Breast epithelium (tissue), 3 donors: ENCODE data around the gene ROMO1.
"Not testable (repeated sequence)": the region's sequence is repeated elsewhere in the genome, so short reads cannot be mapped to it uniquely, and the experiment has no call there.

Source experiments
- POLR2A ChIP-seq: fragments of 450-650 bp; IDR thresholded peaks from one replicate; pipeline ENCODE4 v1.6.1; 2016; ENCODE audit warnings: antibody characterized with exemption, mild to moderate bottlenecking, moderate library complexity
- POLR2AphosphoS5 ChIP-seq, 3 donors: sonication (generic); formaldehyde crosslinking; IDR thresholded peaks; one replicate each; pipeline ENCODE4 v1.6.1; 2017; ENCODE audit warnings: antibody characterized with exemption in 3 of 3
- TF ChIP-seq, protein P1 (sequence below), 3 donors: fragments of 450-650 bp; IDR thresholded peaks; one replicate each; pipeline ENCODE4 v1.5.1; 2016 to 2017; ENCODE audit warnings: antibody characterized with exemption in 3 of 3, mild to moderate bottlenecking in 3 of 3, moderate library complexity in 3 of 3

DNA sequence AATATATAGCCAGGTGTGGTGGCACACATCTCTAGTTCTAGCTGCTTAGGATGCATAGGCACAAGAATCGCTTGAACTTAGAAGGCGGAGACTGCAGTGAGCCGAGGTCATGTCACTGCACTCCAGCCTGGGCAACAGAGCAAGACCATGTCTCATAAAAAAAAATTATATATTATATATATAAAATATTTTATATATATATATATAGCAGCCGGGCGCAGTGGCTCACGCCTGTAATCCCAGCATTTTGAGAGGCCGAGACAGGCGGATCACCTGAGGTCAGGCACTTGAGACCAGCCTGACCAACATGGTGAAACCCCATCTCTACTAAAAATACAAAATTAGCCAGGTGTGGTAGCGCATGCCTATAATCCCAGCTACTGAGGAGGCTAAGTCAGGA, 13.8 kb upstream of the ROMO1 start:
- TF ChIP-seq, protein P1, sequence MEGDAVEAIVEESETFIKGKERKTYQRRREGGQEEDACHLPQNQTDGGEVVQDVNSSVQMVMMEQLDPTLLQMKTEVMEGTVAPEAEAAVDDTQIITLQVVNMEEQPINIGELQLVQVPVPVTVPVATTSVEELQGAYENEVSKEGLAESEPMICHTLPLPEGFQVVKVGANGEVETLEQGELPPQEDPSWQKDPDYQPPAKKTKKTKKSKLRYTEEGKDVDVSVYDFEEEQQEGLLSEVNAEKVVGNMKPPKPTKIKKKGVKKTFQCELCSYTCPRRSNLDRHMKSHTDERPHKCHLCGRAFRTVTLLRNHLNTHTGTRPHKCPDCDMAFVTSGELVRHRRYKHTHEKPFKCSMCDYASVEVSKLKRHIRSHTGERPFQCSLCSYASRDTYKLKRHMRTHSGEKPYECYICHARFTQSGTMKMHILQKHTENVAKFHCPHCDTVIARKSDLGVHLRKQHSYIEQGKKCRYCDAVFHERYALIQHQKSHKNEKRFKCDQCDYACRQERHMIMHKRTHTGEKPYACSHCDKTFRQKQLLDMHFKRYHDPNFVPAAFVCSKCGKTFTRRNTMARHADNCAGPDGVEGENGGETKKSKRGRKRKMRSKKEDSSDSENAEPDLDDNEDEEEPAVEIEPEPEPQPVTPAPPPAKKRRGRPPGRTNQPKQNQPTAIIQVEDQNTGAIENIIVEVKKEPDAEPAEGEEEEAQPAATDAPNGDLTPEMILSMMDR (IDR thresholded peaks at IDR 0.05), result not testable (repeated sequence)
- not testable (repeated sequence) for TF ChIP-seq POLR2A; POLR2AphosphoS5 (IDR thresholded peaks at IDR 0.05)
